Measurements from ENCODE around the gene USP15. TPM values are rescaled to one million over a fixed set of nuclear protein-coding genes. Genes with fewer than 3 reads are reported as not detected.

Gene USP15
- total RNA-seq, 1 donor from 2014 or later, result 74.2 TPM

- no peaks in the 10 kb centered on the region for H3K27me3 ChIP-seq
- intact Hi-C loops (cut with DNase I), result no loop called here
- peaks cover 0 to 39% of the 10 kb centered on the region in 2 donors for H3K36me3 ChIP-seq
- no peaks in the 10 kb centered on the region for H3K4me1 ChIP-seq
- no peaks in the 10 kb centered on the region for H3K9me3 ChIP-seq
- no peak overlapping the region for H3K27ac ChIP-seq
- no peak for DNase-seq (ENCODE audit: extremely low spot score in 2 of 2)
- TF ChIP-seq POLR2AphosphoS5 (IDR thresholded peaks at IDR 0.05; ENCODE audit: insufficient read depth in 1 of 2, low read depth in 1 of 2) (no peak), POLR2A (IDR thresholded peaks at IDR 0.05) (no peak)
- TF ChIP-seq, protein P1, sequence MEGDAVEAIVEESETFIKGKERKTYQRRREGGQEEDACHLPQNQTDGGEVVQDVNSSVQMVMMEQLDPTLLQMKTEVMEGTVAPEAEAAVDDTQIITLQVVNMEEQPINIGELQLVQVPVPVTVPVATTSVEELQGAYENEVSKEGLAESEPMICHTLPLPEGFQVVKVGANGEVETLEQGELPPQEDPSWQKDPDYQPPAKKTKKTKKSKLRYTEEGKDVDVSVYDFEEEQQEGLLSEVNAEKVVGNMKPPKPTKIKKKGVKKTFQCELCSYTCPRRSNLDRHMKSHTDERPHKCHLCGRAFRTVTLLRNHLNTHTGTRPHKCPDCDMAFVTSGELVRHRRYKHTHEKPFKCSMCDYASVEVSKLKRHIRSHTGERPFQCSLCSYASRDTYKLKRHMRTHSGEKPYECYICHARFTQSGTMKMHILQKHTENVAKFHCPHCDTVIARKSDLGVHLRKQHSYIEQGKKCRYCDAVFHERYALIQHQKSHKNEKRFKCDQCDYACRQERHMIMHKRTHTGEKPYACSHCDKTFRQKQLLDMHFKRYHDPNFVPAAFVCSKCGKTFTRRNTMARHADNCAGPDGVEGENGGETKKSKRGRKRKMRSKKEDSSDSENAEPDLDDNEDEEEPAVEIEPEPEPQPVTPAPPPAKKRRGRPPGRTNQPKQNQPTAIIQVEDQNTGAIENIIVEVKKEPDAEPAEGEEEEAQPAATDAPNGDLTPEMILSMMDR (IDR thresholded peaks at IDR 0.05), result no peak
- no peak overlapping the region for H3K4me3 ChIP-seq
These were observed 141.4 kb downstream of the USP15 start for GRCh38 chr12:62401631-62402030.

- DNase-seq (ENCODE audit: extremely low spot score in 2 of 2), result no peak
- Histone ChIP-seq H3K4me3 (no peak overlapping the region), H3K27ac (no peak overlapping the region), H3K9me3 (no peaks in the 10 kb centered on the region), H3K36me3 (peaks cover 0 to 36% of the 10 kb centered on the region in 2 donors), H3K4me1 (no peaks in the 10 kb centered on the region), H3K27me3 (no peaks in the 10 kb centered on the region)
- intact Hi-C loops (cut with DNase I), result no loop called here
- TF ChIP-seq, protein P1 (IDR thresholded peaks at IDR 0.05), result no peak
- no peak for TF ChIP-seq POLR2A (IDR thresholded peaks at IDR 0.05)
- TF ChIP-seq POLR2AphosphoS5 (IDR thresholded peaks at IDR 0.05; ENCODE audit: insufficient read depth in 1 of 2, low read depth in 1 of 2), result no peak
These were observed 142.8 kb downstream of the USP15 start for GRCh38 chr12:62403031-62403430.

GRCh38 chr12:62407587-62407986, 147.4 kb downstream of the USP15 start:
- H3K27ac ChIP-seq, result no peak overlapping the region
- no peaks in the 10 kb centered on the region for H3K9me3 ChIP-seq
- DNase-seq (ENCODE audit: extremely low spot score in 2 of 2), result no peak
- TF ChIP-seq POLR2A (IDR thresholded peaks at IDR 0.05), result no peak
- no peaks in the 10 kb centered on the region for H3K4me1 ChIP-seq
- intact Hi-C loops (cut with DNase I), result no loop called here
- H3K36me3 ChIP-seq, result peaks cover 0 to 15% of the 10 kb centered on the region in 2 donors
- no peak overlapping the region for H3K4me3 ChIP-seq
- H3K27me3 ChIP-seq, result no peaks in the 10 kb centered on the region

DNA sequence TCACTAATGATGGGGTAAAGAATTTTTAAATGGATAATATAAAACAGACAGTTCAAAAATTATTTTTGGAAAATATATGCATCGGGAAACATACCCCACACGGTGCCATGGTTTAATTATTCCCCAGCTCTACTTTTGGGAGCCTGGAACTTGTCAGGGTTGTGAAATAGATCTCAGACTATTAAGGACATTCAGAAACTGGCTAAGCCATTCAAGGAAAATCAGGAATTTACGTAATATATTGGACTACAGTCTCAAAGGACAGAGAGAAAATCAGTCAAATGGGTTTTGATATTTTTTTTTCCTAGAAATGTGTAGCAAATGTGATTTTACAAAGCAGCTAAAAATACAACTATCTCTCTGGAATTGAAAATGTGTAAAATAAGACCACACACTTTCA, 148.9 kb downstream of the USP15 start:
- intact Hi-C loops (cut with DNase I), result no loop called here
- Histone ChIP-seq H3K27ac (no peak overlapping the region), H3K9me3 (no peaks in the 10 kb centered on the region), H3K4me1 (no peaks in the 10 kb centered on the region), H3K27me3 (no peaks in the 10 kb centered on the region), H3K4me3 (no peak overlapping the region), H3K36me3 (no peaks in the 10 kb centered on the region)
- TF ChIP-seq, protein P1 (IDR thresholded peaks at IDR 0.05), result no peak
- TF ChIP-seq POLR2A (IDR thresholded peaks at IDR 0.05) (no peak), POLR2AphosphoS5 (IDR thresholded peaks at IDR 0.05; ENCODE audit: insufficient read depth in 1 of 2, low read depth in 1 of 2) (no peak)
- DNase-seq (ENCODE audit: extremely low spot score in 2 of 2), result no peak

- intact Hi-C loops (cut with DNase I), result no loop called here
- Histone ChIP-seq H3K4me1 (no peaks in the 10 kb centered on the region), H3K27me3 (no peaks in the 10 kb centered on the region), H3K27ac (no peak overlapping the region), H3K4me3 (no peak overlapping the region), H3K36me3 (no peaks in the 10 kb centered on the region), H3K9me3 (no peaks in the 10 kb centered on the region)
- no peak for DNase-seq (ENCODE audit: extremely low spot score in 2 of 2)
- TF ChIP-seq POLR2A (IDR thresholded peaks at IDR 0.05), result no peak
- TF ChIP-seq, protein P1 (IDR thresholded peaks at IDR 0.05), result no peak
- TF ChIP-seq POLR2AphosphoS5 (IDR thresholded peaks at IDR 0.05; ENCODE audit: insufficient read depth in 1 of 2, low read depth in 1 of 2), result no peak
These were observed 154.0 kb downstream of the USP15 start for GRCh38 chr12:62414180-62414579.

DNA sequence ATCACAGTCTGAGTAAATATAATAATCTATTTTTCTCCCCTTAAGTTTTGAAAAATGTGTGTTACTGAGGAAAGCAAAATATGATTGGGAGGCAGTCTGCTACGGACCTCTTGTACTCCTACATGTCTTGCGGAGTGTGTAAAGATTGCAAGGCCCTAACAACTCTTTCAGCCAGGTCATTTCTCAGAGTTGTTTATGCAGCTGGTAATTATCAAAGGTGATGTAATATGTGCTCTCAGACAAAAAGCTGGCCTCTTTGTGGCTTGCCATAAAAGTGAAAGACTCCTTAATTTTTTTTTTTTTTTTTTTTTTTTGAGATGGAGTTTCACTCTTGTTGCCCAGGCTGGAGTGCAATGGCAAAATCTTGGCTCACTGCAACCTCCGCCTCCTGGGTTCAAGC, 165.9 kb downstream of the USP15 start:
- Histone ChIP-seq H3K4me1 (no peaks in the 10 kb centered on the region), H3K27me3 (no peaks in the 10 kb centered on the region), H3K9me3 (no peaks in the 10 kb centered on the region), H3K36me3 (no peaks in the 10 kb centered on the region), H3K4me3 (no peak overlapping the region), H3K27ac (no peak overlapping the region)
- intact Hi-C loops (cut with DNase I), result no loop called here
- TF ChIP-seq POLR2AphosphoS5 (IDR thresholded peaks at IDR 0.05; ENCODE audit: insufficient read depth in 1 of 2, low read depth in 1 of 2) (no peak), POLR2A (IDR thresholded peaks at IDR 0.05) (no peak)
- TF ChIP-seq, protein P1 (IDR thresholded peaks at IDR 0.05), result no peak
- no peak for DNase-seq (ENCODE audit: extremely low spot score in 2 of 2)

All from vagina (tissue), 2 donors.